ENCODE data around the gene CRX.
"Not testable (repeated sequence)": the region's sequence is repeated elsewhere in the genome, so short reads cannot be mapped to it uniquely, and the experiment has no call there.

The CRX gene

GRCh38 chr19:47803671-47804070, 18.1 kb upstream of the CRX start:
- DNase-seq (ENCODE audit: low read depth in 1 of 2, low spot score in 1 of 2) = not testable (repeated sequence)

GRCh38 chr19:47804451-47804850, 17.3 kb upstream of the CRX start, which contains the start of gene TPRX1:
Gene TPRX1, minus strand, starts transcription at chr19:47804551. Its CDS starts 12 bp downstream, at chr19:47804539.
- DNase-seq (ENCODE audit: low read depth in 1 of 2, low spot score in 1 of 2) = not testable (repeated sequence)

GRCh38 chr19:47805313-47805712, 16.4 kb upstream of the CRX start:
- no peak for DNase-seq (ENCODE audit: low read depth in 1 of 2, low spot score in 1 of 2)

- no peak for DNase-seq (ENCODE audit: low read depth in 1 of 2, low spot score in 1 of 2)
Observed at GRCh38 chr19:47806435-47806834, 15.3 kb upstream of the CRX start.

- DNase-seq (ENCODE audit: low read depth in 1 of 2, low spot score in 1 of 2) = peak; percentile 61 to 65
Observed at GRCh38 chr19:47813304-47813994, 8.3 kb upstream of the CRX start.

- DNase-seq (ENCODE audit: low read depth in 1 of 2, low spot score in 1 of 2) = no peak
Observed at GRCh38 chr19:47813995-47814328, 7.8 kb upstream of the CRX start.

- not testable (repeated sequence) for DNase-seq (ENCODE audit: low read depth in 1 of 2, low spot score in 1 of 2)
Observed at GRCh38 chr19:47816270-47816669, 5.5 kb upstream of the CRX start.

- not testable (repeated sequence) for DNase-seq (ENCODE audit: low read depth in 1 of 2, low spot score in 1 of 2)
Observed at GRCh38 chr19:47818221-47818620, 3.5 kb upstream of the CRX start.

- no peak for DNase-seq (ENCODE audit: low read depth in 1 of 2, low spot score in 1 of 2)
Observed at GRCh38 chr19:47819858-47820257, 1.9 kb upstream of the CRX start.

GRCh38 chr19:47820410-47820809, 1.3 kb upstream of the CRX start:
- DNase-seq (ENCODE audit: low read depth in 1 of 2, low spot score in 1 of 2) = no peak

GRCh38 chr19:47824396-47824795, 2.7 kb downstream of the CRX start:
- no peak for DNase-seq (ENCODE audit: low read depth in 1 of 2, low spot score in 1 of 2)

GRCh38 chr19:47826800-47827199, 5.1 kb downstream of the CRX start:
- no peak for DNase-seq (ENCODE audit: low read depth in 1 of 2, low spot score in 1 of 2)

- no peak for DNase-seq (ENCODE audit: low read depth in 1 of 2, low spot score in 1 of 2)
Observed at GRCh38 chr19:47832723-47833122, 11.0 kb downstream of the CRX start.

GRCh38 chr19:47836038-47836437, 14.3 kb downstream of the CRX start:
- no peak for DNase-seq (ENCODE audit: low read depth in 1 of 2, low spot score in 1 of 2)

GRCh38 chr19:47839411-47839810, 17.7 kb downstream of the CRX start:
- DNase-seq (ENCODE audit: low read depth in 1 of 2, low spot score in 1 of 2) = no peak

- no peak for DNase-seq (ENCODE audit: low read depth in 1 of 2, low spot score in 1 of 2)
Observed at GRCh38 chr19:47839913-47840312, 18.2 kb downstream of the CRX start.

- no peak for DNase-seq (ENCODE audit: low read depth in 1 of 2, low spot score in 1 of 2)
Observed at GRCh38 chr19:47842941-47843340, 21.2 kb downstream of the CRX start.

- DNase-seq (ENCODE audit: low read depth in 1 of 2, low spot score in 1 of 2) = no peak
Observed at GRCh38 chr19:47848425-47848822, 26.7 kb downstream of the CRX start.

- no peak for DNase-seq (ENCODE audit: low read depth in 1 of 2, low spot score in 1 of 2)
Observed at GRCh38 chr19:47848823-47849473, 27.2 kb downstream of the CRX start.

- no peak for DNase-seq (ENCODE audit: low read depth in 1 of 2, low spot score in 1 of 2)
Observed at GRCh38 chr19:47853003-47853402, 31.3 kb downstream of the CRX start.

- no peak for DNase-seq (ENCODE audit: low read depth in 1 of 2, low spot score in 1 of 2)
Observed at GRCh38 chr19:47854459-47854858, 32.7 kb downstream of the CRX start.

- not testable (repeated sequence) for DNase-seq (ENCODE audit: low read depth in 1 of 2, low spot score in 1 of 2)
Observed at GRCh38 chr19:47858231-47858630, 36.5 kb downstream of the CRX start.

Measured in activated T-helper 1 cell treated with anti-CD3 and anti-CD28 coated beads, Interleukin-2, amount 50 U/mL, for 16 hours (primary cell).